ENCODE data around the gene RASAL3.

DNA sequence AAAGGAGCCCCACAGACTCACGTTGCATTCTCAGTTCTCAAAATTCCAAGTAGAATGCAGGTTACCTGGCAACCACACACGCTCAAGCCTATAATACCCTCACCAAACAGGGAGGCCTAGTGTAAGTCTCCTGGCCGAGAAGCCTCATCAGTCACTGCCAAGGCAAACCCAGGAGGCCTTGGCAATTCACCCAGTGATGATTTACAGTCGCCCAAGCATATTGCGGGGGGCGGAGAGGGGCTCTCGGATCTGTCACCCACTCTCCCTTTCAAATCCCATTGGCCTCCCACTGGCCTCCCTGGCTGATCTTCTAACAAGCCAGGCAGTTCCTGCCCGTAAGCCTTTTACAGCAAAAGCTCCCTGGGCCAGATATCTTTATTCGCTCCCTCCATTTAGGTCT is 46.6 kb downstream of the RASAL3 start:
- TF ChIP-seq, protein P1, sequence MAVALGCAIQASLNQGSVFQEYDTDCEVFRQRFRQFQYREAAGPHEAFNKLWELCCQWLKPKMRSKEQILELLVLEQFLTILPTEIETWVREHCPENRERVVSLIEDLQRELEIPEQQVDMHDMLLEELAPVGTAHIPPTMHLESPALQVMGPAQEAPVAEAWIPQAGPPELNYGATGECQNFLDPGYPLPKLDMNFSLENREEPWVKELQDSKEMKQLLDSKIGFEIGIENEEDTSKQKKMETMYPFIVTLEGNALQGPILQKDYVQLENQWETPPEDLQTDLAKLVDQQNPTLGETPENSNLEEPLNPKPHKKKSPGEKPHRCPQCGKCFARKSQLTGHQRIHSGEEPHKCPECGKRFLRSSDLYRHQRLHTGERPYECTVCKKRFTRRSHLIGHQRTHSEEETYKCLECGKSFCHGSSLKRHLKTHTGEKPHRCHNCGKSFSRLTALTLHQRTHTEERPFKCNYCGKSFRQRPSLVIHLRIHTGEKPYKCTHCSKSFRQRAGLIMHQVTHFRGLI (tag by site-specific recombination; IDR thresholded peaks at IDR 0.05): no peak
- TF ChIP-seq, protein P2, sequence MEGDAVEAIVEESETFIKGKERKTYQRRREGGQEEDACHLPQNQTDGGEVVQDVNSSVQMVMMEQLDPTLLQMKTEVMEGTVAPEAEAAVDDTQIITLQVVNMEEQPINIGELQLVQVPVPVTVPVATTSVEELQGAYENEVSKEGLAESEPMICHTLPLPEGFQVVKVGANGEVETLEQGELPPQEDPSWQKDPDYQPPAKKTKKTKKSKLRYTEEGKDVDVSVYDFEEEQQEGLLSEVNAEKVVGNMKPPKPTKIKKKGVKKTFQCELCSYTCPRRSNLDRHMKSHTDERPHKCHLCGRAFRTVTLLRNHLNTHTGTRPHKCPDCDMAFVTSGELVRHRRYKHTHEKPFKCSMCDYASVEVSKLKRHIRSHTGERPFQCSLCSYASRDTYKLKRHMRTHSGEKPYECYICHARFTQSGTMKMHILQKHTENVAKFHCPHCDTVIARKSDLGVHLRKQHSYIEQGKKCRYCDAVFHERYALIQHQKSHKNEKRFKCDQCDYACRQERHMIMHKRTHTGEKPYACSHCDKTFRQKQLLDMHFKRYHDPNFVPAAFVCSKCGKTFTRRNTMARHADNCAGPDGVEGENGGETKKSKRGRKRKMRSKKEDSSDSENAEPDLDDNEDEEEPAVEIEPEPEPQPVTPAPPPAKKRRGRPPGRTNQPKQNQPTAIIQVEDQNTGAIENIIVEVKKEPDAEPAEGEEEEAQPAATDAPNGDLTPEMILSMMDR (tag by site-specific recombination; IDR thresholded peaks at IDR 0.05): no peak
- TF ChIP-seq ZNF274 (IDR thresholded peaks at IDR 0.05; ENCODE audit: low read length) (no peak), ZNF274 (tag by site-specific recombination; IDR thresholded peaks at IDR 0.05; ENCODE audit: borderline replicate concordance) (no peak), ZBTB8A (tag by site-specific recombination; IDR thresholded peaks at IDR 0.05) (no peak), ZNF549 (tag by site-specific recombination; IDR thresholded peaks at IDR 0.05) (no peak)
